ENCODE measurements around the gene TP73.

Gene TP73

GRCh38 chr1:3729594-3730542 is 77.6 kb downstream of the TP73 start:
- DNase-seq (ENCODE audit: low read depth): no peak

- DNase-seq (ENCODE audit: low read depth): no peak
Measured at GRCh38 chr1:3730543-3731247, 78.4 kb downstream of the TP73 start.

- no peak for DNase-seq (ENCODE audit: low read depth)
Measured at GRCh38 chr1:3731583-3732433, 79.5 kb downstream of the TP73 start.

- DNase-seq (ENCODE audit: low read depth): no peak
Measured at GRCh38 chr1:3732434-3733093, 80.2 kb downstream of the TP73 start.

- no peak for DNase-seq (ENCODE audit: low read depth)
Measured at GRCh38 chr1:3733094-3733882, 81.0 kb downstream of the TP73 start.

GRCh38 chr1:3733883-3734589 is 81.7 kb downstream of the TP73 start:
- DNase-seq (ENCODE audit: low read depth): no peak

GRCh38 chr1:3734602-3735001 is 82.3 kb downstream of the TP73 start:
- DNase-seq (ENCODE audit: low read depth): no peak

GRCh38 chr1:3735027-3735681 is 82.8 kb downstream of the TP73 start:
- no peak for DNase-seq (ENCODE audit: low read depth)

- DNase-seq (ENCODE audit: low read depth): no peak
Measured at GRCh38 chr1:3735688-3736087, 83.4 kb downstream of the TP73 start.

- DNase-seq (ENCODE audit: low read depth): no peak
Measured at GRCh38 chr1:3736131-3736561, 83.8 kb downstream of the TP73 start.

GRCh38 chr1:3736708-3737107 is 84.4 kb downstream of the TP73 start:
- DNase-seq (ENCODE audit: low read depth): no peak

GRCh38 chr1:3738943-3739342 is 86.6 kb downstream of the TP73 start:
- DNase-seq (ENCODE audit: low read depth): no peak

GRCh38 chr1:3740042-3740441 is 87.7 kb downstream of the TP73 start:
- DNase-seq (ENCODE audit: low read depth): no peak

GRCh38 chr1:3740752-3741151 is 88.4 kb downstream of the TP73 start:
- no peak for DNase-seq (ENCODE audit: low read depth)

- DNase-seq (ENCODE audit: low read depth): no peak
Measured at GRCh38 chr1:3741566-3742438, 89.5 kb downstream of the TP73 start.

GRCh38 chr1:3742439-3743298 is 90.4 kb downstream of the TP73 start:
- DNase-seq (ENCODE audit: low read depth): no peak

GRCh38 chr1:3743421-3743820 is 91.1 kb downstream of the TP73 start:
- no peak for DNase-seq (ENCODE audit: low read depth)

- no peak for DNase-seq (ENCODE audit: low read depth)
Measured at GRCh38 chr1:3743826-3744225, 91.5 kb downstream of the TP73 start.
